Stimulated activated CD8-positive, alpha-beta memory T cell treated with anti-CD3 and anti-CD28 coated beads, Interleukin-12 subunit alpha, Interleukin-12 subunit beta, amount 100 ng/mL, for 4 hours (primary cell): Measurements from ENCODE around the gene FAM114A1.

ENCODE experiments used
- DNase-seq: peaks from one replicate; pipeline ENCODE4 v3.0.0-alpha.2; 2020; ENCODE audit warnings: low read depth

FAM114A1 gene

GRCh38 chr4:38859501-38859900 is 8.1 kb upstream of the FAM114A1 start:
- DNase-seq = no peak

GRCh38 chr4:38860788-38861424 is 6.7 kb upstream of the FAM114A1 start:
- DNase-seq = peak; percentile 24

GRCh38 chr4:38861791-38862190 is 5.8 kb upstream of the FAM114A1 start:
- DNase-seq = no peak

GRCh38 chr4:38865445-38865844 is 2.2 kb upstream of the FAM114A1 start:
- no peak for DNase-seq

- DNase-seq = no peak
These were observed 581 bp upstream of the FAM114A1 start for GRCh38 chr4:38866973-38867477.

GRCh38 chr4:38868059-38868960 is 704 bp downstream of the FAM114A1 start:
- no peak for DNase-seq

GRCh38 chr4:38869511-38869910 is 1.9 kb downstream of the FAM114A1 start:
- no peak for DNase-seq

GRCh38 chr4:38870098-38870808 is 2.6 kb downstream of the FAM114A1 start:
- no peak for DNase-seq

GRCh38 chr4:38871593-38871992 is 4.0 kb downstream of the FAM114A1 start:
- DNase-seq = no peak

- no peak for DNase-seq
These were observed 5.0 kb downstream of the FAM114A1 start for GRCh38 chr4:38872620-38873019.

- DNase-seq = no peak
These were observed 5.8 kb downstream of the FAM114A1 start for GRCh38 chr4:38873290-38873944.

- no peak for DNase-seq
These were observed 9.0 kb downstream of the FAM114A1 start for GRCh38 chr4:38876636-38877035.

- DNase-seq = no peak
These were observed 16.6 kb downstream of the FAM114A1 start for GRCh38 chr4:38884254-38884653.

GRCh38 chr4:38889143-38889542 is 21.5 kb downstream of the FAM114A1 start:
- no peak for DNase-seq

- no peak for DNase-seq
These were observed 23.7 kb downstream of the FAM114A1 start for GRCh38 chr4:38891051-38891983.

GRCh38 chr4:38894322-38894982 is 26.8 kb downstream of the FAM114A1 start:
- DNase-seq = no peak

GRCh38 chr4:38896940-38897339 is 29.3 kb downstream of the FAM114A1 start:
- DNase-seq = no peak

- no peak for DNase-seq
These were observed 30.6 kb downstream of the FAM114A1 start for GRCh38 chr4:38898245-38898644.

GRCh38 chr4:38902221-38902620 is 34.6 kb downstream of the FAM114A1 start:
- DNase-seq = no peak

- no peak for DNase-seq
These were observed 35.1 kb downstream of the FAM114A1 start for GRCh38 chr4:38902695-38903094.
